Neuronal stem cell (in vitro differentiated cells): ENCODE data around the gene PRCD. TPM values are rescaled to one million over a fixed set of nuclear protein-coding genes. Genes with fewer than 3 reads are reported as not detected.

ENCODE experiments used
- DNase-seq: peaks from one replicate; pipeline ENCODE4 v3.0.0-alpha.2; 2013; ENCODE audit warnings: low spot score
- H2AFZ ChIP-seq: one replicate; pipeline ENCODE4 v1.6.1; 2013; ENCODE audit warnings: mild to moderate bottlenecking, low read length, inconsistent platforms
- H2AK5ac ChIP-seq: 2 replicates; pipeline ENCODE4 v1.6.1; 2013; ENCODE audit warnings: low read depth, mild to moderate bottlenecking, inconsistent platforms, low read length, moderate library complexity, mixed read lengths
- H2BK120ac ChIP-seq: 2 replicates; pipeline ENCODE4 v1.6.1; 2013; ENCODE audit warnings: low read depth, mild to moderate bottlenecking, inconsistent platforms, low read length, moderate library complexity, mixed read lengths
- H2BK12ac ChIP-seq: one replicate; pipeline ENCODE4 v1.6.1; 2013; ENCODE audit warnings: low read length, inconsistent platforms
- H2BK15ac ChIP-seq: 2 replicates; pipeline ENCODE4 v1.6.1; 2013; ENCODE audit warnings: mild to moderate bottlenecking, low read length, inconsistent platforms, mixed read lengths
- H2BK5ac ChIP-seq: one replicate; pipeline ENCODE4 v1.6.1; 2013; ENCODE audit warnings: inconsistent platforms, mild to moderate bottlenecking, low read length, moderate library complexity
- H3K14ac ChIP-seq: one replicate; pipeline ENCODE4 v1.6.1; 2013; ENCODE audit warnings: low read length, inconsistent platforms
- H3K18ac ChIP-seq: 2 replicates; pipeline ENCODE4 v1.6.1; 2013; ENCODE audit warnings: low read length, inconsistent platforms
- H3K23ac ChIP-seq: 2 replicates; pipeline ENCODE4 v1.6.1; 2013; ENCODE audit warnings: low read depth, mild to moderate bottlenecking, mixed read lengths, low read length, inconsistent platforms; ENCODE audit not compliant: poor library complexity
- H3K27ac ChIP-seq: replicated peaks from 3 replicates; pipeline ENCODE4 v1.5.1; 2013; ENCODE audit warnings: low read length, inconsistent platforms
- H3K27me3 ChIP-seq, 3 experiments: 2 replicates each; pipeline ENCODE4 v1.6.1; 2013; ENCODE audit warnings: low read length in 3 of 3, mild to moderate bottlenecking in 2 of 3, inconsistent platforms in 1 of 3, low read depth in 1 of 3, mixed read lengths in 1 of 3, moderate library complexity in 1 of 3; ENCODE audit not compliant: control insufficient read depth in 3 of 3, insufficient read depth in 3 of 3
- H3K36me3 ChIP-seq, 2 donors: replicated peaks in 1 of 2; 2 replicates each; pipeline ENCODE4 v1.6.1; 2013; ENCODE audit warnings: low read length in 2 of 2; ENCODE audit not compliant: control insufficient read depth in 2 of 2, insufficient read depth in 2 of 2
- H3K4ac ChIP-seq: 2 replicates; pipeline ENCODE4 v1.6.1; 2013; ENCODE audit warnings: inconsistent platforms, mild to moderate bottlenecking, low read length, moderate library complexity
- H3K4me1 ChIP-seq, 2 donors: 1 replicate in 1 of 2; 2 replicates in 1 of 2; pipeline ENCODE4 v1.6.1; 2013; ENCODE audit warnings: low read length in 2 of 2, low read depth in 1 of 2; ENCODE audit not compliant: control insufficient read depth in 2 of 2, insufficient read depth in 1 of 2
- H3K4me2 ChIP-seq: one replicate; pipeline ENCODE4 v1.6.1; 2013; ENCODE audit warnings: mild to moderate bottlenecking, low read length, inconsistent platforms; ENCODE audit not compliant: insufficient read depth, poor library complexity, severe bottlenecking
- H3K4me3 ChIP-seq, 2 donors: 2 replicates each; pipeline ENCODE4 v1.5.1; 2013; ENCODE audit warnings: low read length in 2 of 2, mild to moderate bottlenecking in 2 of 2, inconsistent platforms in 1 of 2, moderate library complexity in 1 of 2
- H3K79me1 ChIP-seq: one replicate; pipeline ENCODE4 v1.6.1; 2013; ENCODE audit warnings: low read depth, mild to moderate bottlenecking, inconsistent platforms, low read length, moderate library complexity
- H3K9ac ChIP-seq: one replicate; pipeline ENCODE4 v1.6.1; 2013; ENCODE audit warnings: mild to moderate bottlenecking, low read depth, low read length, inconsistent platforms; ENCODE audit not compliant: poor library complexity
- H3K9me3 ChIP-seq, 2 donors: replicated peaks in 1 of 2; 2 replicates each; pipeline versions ENCODE3 to v1.6.1; 2013; ENCODE audit warnings: low read length in 2 of 2, mild to moderate bottlenecking in 2 of 2, inconsistent platforms in 1 of 2, low read depth in 1 of 2, mixed read lengths in 1 of 2, moderate library complexity in 1 of 2; ENCODE audit not compliant: control insufficient read depth in 2 of 2, insufficient read depth in 1 of 2
- H4K8ac ChIP-seq: one replicate; pipeline ENCODE4 v1.6.1; 2013; ENCODE audit warnings: low read depth, mild to moderate bottlenecking, inconsistent platforms, low read length, moderate library complexity
- H4K91ac ChIP-seq: one replicate; pipeline ENCODE4 v1.6.1; 2013; ENCODE audit warnings: low read length, low read depth, mild to moderate bottlenecking, inconsistent platforms; ENCODE audit not compliant: poor library complexity
- WGBS, 2 donors: extraction: QIAGEN DNeasy Blood & Tissue Kit; methylation state at CpG; one replicate each; pipeline ENCODE4 v1.1.7; 2013; ENCODE audit warnings: missing lambda C conversion rate in 2 of 2, mixed read lengths in 1 of 2; ENCODE audit not compliant: insufficient read length in 2 of 2, insufficient replicate concordance in 1 of 2; ENCODE audit errors: extremely low coverage in 2 of 2; 5-methylcytosine and 5-hydroxymethylcytosine counted together
- polyA plus RNA-seq, 2 experiments: library from polyadenylated mRNA; stranded (reverse); fragments of 200-250 nt; gene quantifications; one replicate each; pipeline ENCODE4 v1.2.3, GENCODE V29; 2013

The PRCD gene, protein sequence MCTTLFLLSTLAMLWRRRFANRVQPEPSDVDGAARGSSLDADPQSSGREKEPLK
- polyA plus RNA-seq (2013, experiment 1 of 2) = 1.4 TPM
- 1.2 TPM for polyA plus RNA-seq (2013, experiment 2 of 2)

DNA sequence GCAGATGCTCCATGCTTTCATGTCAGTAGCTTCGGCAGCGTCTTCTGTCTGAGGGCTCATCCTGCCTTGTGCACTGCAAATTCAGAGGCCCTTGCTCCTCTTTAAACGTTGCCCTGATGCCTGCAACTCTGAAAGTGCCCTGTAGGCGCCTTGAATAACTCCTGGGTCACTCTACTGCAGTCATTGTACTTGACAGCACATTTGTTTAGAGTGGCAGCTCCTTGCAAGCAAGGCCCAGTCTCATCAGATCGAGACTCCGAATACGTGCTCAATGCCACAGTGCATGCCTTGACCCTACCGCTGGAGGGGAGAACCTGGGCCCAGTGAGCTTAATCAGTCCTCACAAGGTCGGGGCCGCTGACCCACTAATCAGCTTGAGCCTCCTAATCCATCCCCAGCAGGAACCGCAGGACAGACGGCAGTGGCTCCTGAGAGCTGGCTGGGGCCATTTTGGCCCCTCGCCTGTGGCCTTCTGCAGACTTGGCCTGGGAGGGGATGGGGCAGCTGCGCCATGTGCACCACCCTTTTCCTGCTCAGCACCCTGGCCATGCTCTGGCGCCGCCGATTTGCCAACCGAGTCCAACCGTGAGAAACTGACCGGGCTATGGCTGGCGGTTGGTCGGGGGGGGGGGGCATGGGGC is at the start of gene PRCD:
PRCD (plus strand) TSS at position 414 of the 641 bp plus-strand sequence; CDS start at position 512, 98 bp downstream.
- Histone ChIP-seq H2AK5ac (peak within 1 kb of the TSS; percentile 85), H3K27ac (no peak within 1 kb of the TSS), H3K36me3 (no peaks in the 10 kb centered on the region), H3K9me3 (no peaks in the 10 kb centered on the region), H2BK5ac (peak within 1 kb of the TSS; percentile 49), H3K9ac (peak within 1 kb of the TSS; percentile 90), H2BK12ac (peak within 1 kb of the TSS; percentile 95), H4K91ac (peak within 1 kb of the TSS; percentile 76), H3K18ac (peak within 1 kb of the TSS; percentile 95), H3K23ac (peak within 1 kb of the TSS; percentile 81), H3K27me3 (peaks cover 9 to 80% (median 47%) of the 10 kb centered on the region in 3 experiments), H3K14ac (peak within 1 kb of the TSS; percentile 86), H2AFZ (peak within 1 kb of the TSS; percentile 89), H3K4ac (peak within 1 kb of the TSS; percentile 84), H2BK15ac (peak within 1 kb of the TSS; percentile 97), H2BK120ac (peak within 1 kb of the TSS; percentile 43), H3K79me1 (no peaks in the 10 kb centered on the region), H3K4me3 (peak within 1 kb of the TSS; percentile 36 to 52), H3K4me2 (peak within 1 kb of the TSS; percentile 77), H4K8ac (no peak within 1 kb of the TSS), H3K4me1 (peaks cover 13 to 30% of the 10 kb centered on the region in 2 donors)
- WGBS, 2 donors = no CpG with 5 or more reads among the region's 22 CpGs
- no peak for DNase-seq

GRCh38 chr17:76490112-76490710 is 49.6 kb upstream of the PRCD start:
- H3K14ac ChIP-seq = no peak overlapping the region
- peaks cover 4 to 22% of the 10 kb centered on the region in 2 donors for H3K4me1 ChIP-seq
- H2BK12ac ChIP-seq = no peak overlapping the region
- H3K18ac ChIP-seq = no peak overlapping the region
- no CpG with 5 or more reads among the region's 10 CpGs for WGBS, 2 donors
- H3K27me3 ChIP-seq = peaks cover 0 to 27% (median 0%) of the 10 kb centered on the region in 3 experiments
- H3K4ac ChIP-seq = no peak overlapping the region
- no peak overlapping the region for H3K27ac ChIP-seq
- H3K79me1 ChIP-seq = no peaks in the 10 kb centered on the region
- H2BK120ac ChIP-seq = no peak overlapping the region
- H4K91ac ChIP-seq = no peak overlapping the region
- DNase-seq = no peak
- H3K36me3 ChIP-seq = no peaks in the 10 kb centered on the region
- no peaks in the 10 kb centered on the region for H3K9me3 ChIP-seq
- H4K8ac ChIP-seq = no peak overlapping the region
- no peak overlapping the region for H3K9ac ChIP-seq
- no peak overlapping the region for H3K4me3 ChIP-seq
- H2AK5ac ChIP-seq = peak overlapping the region; percentile 81
- H3K4me2 ChIP-seq = no peak overlapping the region
- no peak overlapping the region for H2AFZ ChIP-seq
- H2BK15ac ChIP-seq = no peak overlapping the region
- no peak overlapping the region for H2BK5ac ChIP-seq
- no peak overlapping the region for H3K23ac ChIP-seq

DNA sequence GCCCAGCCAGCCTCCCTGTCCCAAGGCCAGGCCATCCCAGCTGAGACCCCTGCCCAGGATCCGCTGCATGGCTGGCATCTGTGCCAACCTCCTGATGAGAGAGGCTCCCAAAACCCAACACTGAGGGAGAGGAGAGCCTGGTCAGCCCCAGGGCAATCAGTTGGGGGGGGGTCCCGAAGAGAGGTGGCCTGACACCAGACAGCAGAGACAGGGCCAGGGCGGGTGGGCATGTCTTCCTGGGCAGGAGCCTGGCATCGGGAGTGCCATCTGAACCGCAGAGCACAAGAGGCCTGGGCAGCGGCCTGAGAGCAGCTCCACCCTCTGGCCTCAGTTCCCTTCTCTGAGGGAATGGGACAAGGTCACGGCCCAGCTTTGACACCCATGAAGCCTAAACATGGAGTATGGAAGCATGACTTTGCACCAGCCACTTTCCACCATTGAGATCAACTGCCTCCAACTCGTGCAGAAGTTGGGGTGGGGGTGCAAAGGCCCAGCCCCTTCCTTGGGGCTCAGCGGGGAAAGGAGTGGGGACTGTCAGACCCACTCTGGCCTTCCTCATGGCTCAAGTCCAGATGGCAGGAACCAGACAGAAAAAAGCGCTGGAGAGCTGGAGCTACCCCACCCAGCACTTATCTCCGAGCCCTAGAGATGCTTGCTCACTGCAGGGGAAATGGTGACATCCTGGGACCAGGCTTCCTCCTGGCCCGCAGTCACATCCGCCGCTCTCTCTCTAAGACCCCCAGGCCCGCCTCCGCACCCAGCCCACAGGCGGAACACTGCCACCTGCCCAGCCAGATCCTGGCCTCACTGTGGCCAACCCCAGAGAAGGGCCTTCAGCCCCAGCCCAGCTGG is 48.3 kb upstream of the PRCD start:
- Histone ChIP-seq H3K4me3 (no peak overlapping the region), H3K27me3 (peaks cover 0 to 40% (median 0%) of the 10 kb centered on the region in 3 experiments), H3K4me1 (peaks cover 4 to 15% of the 10 kb centered on the region in 2 donors), H2AK5ac (peak overlapping the region; percentile 81), H3K79me1 (no peaks in the 10 kb centered on the region), H3K23ac (no peak overlapping the region), H3K9me3 (no peaks in the 10 kb centered on the region), H2AFZ (no peak overlapping the region), H3K9ac (no peak overlapping the region), H3K14ac (peak overlapping the region; percentile 84), H3K4ac (no peak overlapping the region), H3K27ac (no peak overlapping the region), H2BK15ac (peak overlapping the region; percentile 26), H3K4me2 (no peak overlapping the region), H4K91ac (no peak overlapping the region), H4K8ac (no peak overlapping the region), H2BK5ac (no peak overlapping the region), H2BK12ac (no peak overlapping the region), H3K18ac (peak overlapping the region; percentile 52), H3K36me3 (no peaks in the 10 kb centered on the region), H2BK120ac (no peak overlapping the region)
- DNase-seq = no peak
- no CpG with 5 or more reads among the region's 17 CpGs for WGBS, 2 donors
